H1 (cell line): ENCODE data around the gene SGSH. TPM values are rescaled to one million over a fixed set of nuclear protein-coding genes. Genes with fewer than 3 reads are reported as not detected.

ENCODE experiments used
- ASH2L ChIP-seq: fragments of 200-600, 300-600 bp; sonication (generic); IDR thresholded peaks from one replicate; pipeline ENCODE4 v1.7.1; 2017; ENCODE audit warnings: low read length
- CBX8 ChIP-seq: fragments of 300-800, 300-1000 bp; sonication (generic); IDR thresholded peaks from 2 replicates; pipeline ENCODE4 v1.7.1; 2016; ENCODE audit warnings: low read depth, low read length, borderline replicate concordance
- GABPA ChIP-seq: IDR thresholded peaks from 2 replicates; pipeline ENCODE4 v1.6.1; 2011; ENCODE audit warnings: mild to moderate bottlenecking, low read length, moderate library complexity, borderline replicate concordance; ENCODE audit not compliant: insufficient read depth
- HDAC2 ChIP-seq, 2 experiments: fragments of 300-600 bp in 1 of 2; sonication (generic) in 1 of 2; IDR thresholded peaks; 2 replicates each; pipeline ENCODE4 v1.6.1; 2011 to 2012; ENCODE audit warnings: low read depth in 2 of 2, low read length in 2 of 2, mild to moderate bottlenecking in 2 of 2, moderate library complexity in 2 of 2, borderline replicate concordance in 1 of 2, inconsistent platforms in 1 of 2
- MAFK ChIP-seq: IDR thresholded peaks from 2 replicates; pipeline ENCODE4 v1.6.1; 2012; ENCODE audit warnings: low read depth, mild to moderate bottlenecking, improper control_type of control experiment, low read length
- NANOG ChIP-seq: IDR thresholded peaks from 2 replicates; pipeline ENCODE4 v1.6.1; 2011; ENCODE audit warnings: low read length, low read depth, mild to moderate bottlenecking, inconsistent platforms; ENCODE audit not compliant: insufficient read depth, poor library complexity, severe bottlenecking
- SIN3A ChIP-seq, 2 experiments: IDR thresholded peaks in 1 of 2; conservative IDR thresholded peaks in 1 of 2; 2 replicates each; pipeline ENCODE4 v1.6.1; 2011 to 2012; ENCODE audit warnings: low read length in 2 of 2, improper control_type of control experiment in 1 of 2, low read depth in 1 of 2, mild to moderate bottlenecking in 1 of 2
- SIX5 ChIP-seq: IDR thresholded peaks from 2 replicates; pipeline ENCODE4 v1.6.1; 2011; ENCODE audit warnings: mild to moderate bottlenecking, low read depth, low read length
- polyA plus RNA-seq, 7 experiments: library from polyadenylated mRNA; depleted of rRNA in 3 of 7; stranded (reverse) in 5 of 7; unstranded in 2 of 7; fragments of >200 nt in 5 of 7; fragments of 200-250 nt in 2 of 7; gene quantifications; 1 replicate in 5 of 7; 2 replicates in 1 of 7; 4 replicates in 1 of 7; pipeline versions ENCODE4 v1.2.1 to v1.2.3, GENCODE V29; 2011 to 2013; ENCODE audit warnings: missing spikeins in 2 of 7, mixed read lengths in 2 of 7
- total RNA-seq: library from RNA; stranded (reverse); fragmentation: NEBNext Ultra II Directional; extraction: Animal tissue kit (Norgen Biotek cat#: 25700); gene quantifications from 2 replicates; pipeline ENCODE4 v1.2.1, GENCODE V29; 2021
- TF ChIP-seq, protein P1 (sequence below): fragments of 300-600 bp; sonication (generic); IDR thresholded peaks from 2 replicates; pipeline ENCODE4 v1.7.1; 2012; ENCODE audit warnings: low read length, moderate library complexity, mild to moderate bottlenecking, inconsistent platforms; ENCODE audit not compliant: insufficient replicate concordance

The SGSH gene
- total and polyA plus RNA-seq, 2 of the 8 experiments (the other 6 are each of a cell fraction or from before 2014, with no cell fraction given), result 18.0 to 19.6 TPM

- TF ChIP-seq NANOG (no peak), GABPA (peak; percentile 41; the same call in 1 of the 2 replicates), HDAC2 (IDR thresholded peaks at IDR 0.05; ENCODE audit: borderline replicate concordance in 1 of 2, low read depth in 2 of 2, low read length in 2 of 2) (no peak), SIX5 (no peak), ASH2L (peak; percentile 87), CBX8 (no peak), MAFK (no peak), SIN3A (conservative IDR thresholded peaks at IDR 0.05 in 1 of 2, IDR thresholded peaks at IDR 0.05 in 1 of 2; ENCODE audit: low read depth in 1 of 2, low read length in 2 of 2) (peak; percentile 65 to 79; a peak in 2 of 4 replicates)
- TF ChIP-seq, protein P1, sequence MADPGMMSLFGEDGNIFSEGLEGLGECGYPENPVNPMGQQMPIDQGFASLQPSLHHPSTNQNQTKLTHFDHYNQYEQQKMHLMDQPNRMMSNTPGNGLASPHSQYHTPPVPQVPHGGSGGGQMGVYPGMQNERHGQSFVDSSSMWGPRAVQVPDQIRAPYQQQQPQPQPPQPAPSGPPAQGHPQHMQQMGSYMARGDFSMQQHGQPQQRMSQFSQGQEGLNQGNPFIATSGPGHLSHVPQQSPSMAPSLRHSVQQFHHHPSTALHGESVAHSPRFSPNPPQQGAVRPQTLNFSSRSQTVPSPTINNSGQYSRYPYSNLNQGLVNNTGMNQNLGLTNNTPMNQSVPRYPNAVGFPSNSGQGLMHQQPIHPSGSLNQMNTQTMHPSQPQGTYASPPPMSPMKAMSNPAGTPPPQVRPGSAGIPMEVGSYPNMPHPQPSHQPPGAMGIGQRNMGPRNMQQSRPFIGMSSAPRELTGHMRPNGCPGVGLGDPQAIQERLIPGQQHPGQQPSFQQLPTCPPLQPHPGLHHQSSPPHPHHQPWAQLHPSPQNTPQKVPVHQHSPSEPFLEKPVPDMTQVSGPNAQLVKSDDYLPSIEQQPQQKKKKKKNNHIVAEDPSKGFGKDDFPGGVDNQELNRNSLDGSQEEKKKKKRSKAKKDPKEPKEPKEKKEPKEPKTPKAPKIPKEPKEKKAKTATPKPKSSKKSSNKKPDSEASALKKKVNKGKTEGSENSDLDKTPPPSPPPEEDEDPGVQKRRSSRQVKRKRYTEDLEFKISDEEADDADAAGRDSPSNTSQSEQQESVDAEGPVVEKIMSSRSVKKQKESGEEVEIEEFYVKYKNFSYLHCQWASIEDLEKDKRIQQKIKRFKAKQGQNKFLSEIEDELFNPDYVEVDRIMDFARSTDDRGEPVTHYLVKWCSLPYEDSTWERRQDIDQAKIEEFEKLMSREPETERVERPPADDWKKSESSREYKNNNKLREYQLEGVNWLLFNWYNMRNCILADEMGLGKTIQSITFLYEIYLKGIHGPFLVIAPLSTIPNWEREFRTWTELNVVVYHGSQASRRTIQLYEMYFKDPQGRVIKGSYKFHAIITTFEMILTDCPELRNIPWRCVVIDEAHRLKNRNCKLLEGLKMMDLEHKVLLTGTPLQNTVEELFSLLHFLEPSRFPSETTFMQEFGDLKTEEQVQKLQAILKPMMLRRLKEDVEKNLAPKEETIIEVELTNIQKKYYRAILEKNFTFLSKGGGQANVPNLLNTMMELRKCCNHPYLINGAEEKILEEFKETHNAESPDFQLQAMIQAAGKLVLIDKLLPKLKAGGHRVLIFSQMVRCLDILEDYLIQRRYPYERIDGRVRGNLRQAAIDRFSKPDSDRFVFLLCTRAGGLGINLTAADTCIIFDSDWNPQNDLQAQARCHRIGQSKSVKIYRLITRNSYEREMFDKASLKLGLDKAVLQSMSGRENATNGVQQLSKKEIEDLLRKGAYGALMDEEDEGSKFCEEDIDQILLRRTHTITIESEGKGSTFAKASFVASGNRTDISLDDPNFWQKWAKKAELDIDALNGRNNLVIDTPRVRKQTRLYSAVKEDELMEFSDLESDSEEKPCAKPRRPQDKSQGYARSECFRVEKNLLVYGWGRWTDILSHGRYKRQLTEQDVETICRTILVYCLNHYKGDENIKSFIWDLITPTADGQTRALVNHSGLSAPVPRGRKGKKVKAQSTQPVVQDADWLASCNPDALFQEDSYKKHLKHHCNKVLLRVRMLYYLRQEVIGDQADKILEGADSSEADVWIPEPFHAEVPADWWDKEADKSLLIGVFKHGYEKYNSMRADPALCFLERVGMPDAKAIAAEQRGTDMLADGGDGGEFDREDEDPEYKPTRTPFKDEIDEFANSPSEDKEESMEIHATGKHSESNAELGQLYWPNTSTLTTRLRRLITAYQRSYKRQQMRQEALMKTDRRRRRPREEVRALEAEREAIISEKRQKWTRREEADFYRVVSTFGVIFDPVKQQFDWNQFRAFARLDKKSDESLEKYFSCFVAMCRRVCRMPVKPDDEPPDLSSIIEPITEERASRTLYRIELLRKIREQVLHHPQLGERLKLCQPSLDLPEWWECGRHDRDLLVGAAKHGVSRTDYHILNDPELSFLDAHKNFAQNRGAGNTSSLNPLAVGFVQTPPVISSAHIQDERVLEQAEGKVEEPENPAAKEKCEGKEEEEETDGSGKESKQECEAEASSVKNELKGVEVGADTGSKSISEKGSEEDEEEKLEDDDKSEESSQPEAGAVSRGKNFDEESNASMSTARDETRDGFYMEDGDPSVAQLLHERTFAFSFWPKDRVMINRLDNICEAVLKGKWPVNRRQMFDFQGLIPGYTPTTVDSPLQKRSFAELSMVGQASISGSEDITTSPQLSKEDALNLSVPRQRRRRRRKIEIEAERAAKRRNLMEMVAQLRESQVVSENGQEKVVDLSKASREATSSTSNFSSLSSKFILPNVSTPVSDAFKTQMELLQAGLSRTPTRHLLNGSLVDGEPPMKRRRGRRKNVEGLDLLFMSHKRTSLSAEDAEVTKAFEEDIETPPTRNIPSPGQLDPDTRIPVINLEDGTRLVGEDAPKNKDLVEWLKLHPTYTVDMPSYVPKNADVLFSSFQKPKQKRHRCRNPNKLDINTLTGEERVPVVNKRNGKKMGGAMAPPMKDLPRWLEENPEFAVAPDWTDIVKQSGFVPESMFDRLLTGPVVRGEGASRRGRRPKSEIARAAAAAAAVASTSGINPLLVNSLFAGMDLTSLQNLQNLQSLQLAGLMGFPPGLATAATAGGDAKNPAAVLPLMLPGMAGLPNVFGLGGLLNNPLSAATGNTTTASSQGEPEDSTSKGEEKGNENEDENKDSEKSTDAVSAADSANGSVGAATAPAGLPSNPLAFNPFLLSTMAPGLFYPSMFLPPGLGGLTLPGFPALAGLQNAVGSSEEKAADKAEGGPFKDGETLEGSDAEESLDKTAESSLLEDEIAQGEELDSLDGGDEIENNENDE, result no peak
These were observed 41.2 kb upstream of the SGSH start (continued) for GRCh38 chr17:80261159-80261894.
